Right forelimb (tissue), 1 donor: Measurements from ENCODE around the gene FAM107A.

Source experiments
- DNase-seq: peaks from one replicate; pipeline ENCODE4 v3.0.0-alpha.2; 2018

FAM107A gene

GRCh38 chr3:58577269-58577821 lies at the start of gene FAM107A:
TSS of gene FAM107A (minus strand) at chr3:58577391. CDS start at chr3:58569860, 7,531 bp downstream.
- DNase-seq = no peak

DNA sequence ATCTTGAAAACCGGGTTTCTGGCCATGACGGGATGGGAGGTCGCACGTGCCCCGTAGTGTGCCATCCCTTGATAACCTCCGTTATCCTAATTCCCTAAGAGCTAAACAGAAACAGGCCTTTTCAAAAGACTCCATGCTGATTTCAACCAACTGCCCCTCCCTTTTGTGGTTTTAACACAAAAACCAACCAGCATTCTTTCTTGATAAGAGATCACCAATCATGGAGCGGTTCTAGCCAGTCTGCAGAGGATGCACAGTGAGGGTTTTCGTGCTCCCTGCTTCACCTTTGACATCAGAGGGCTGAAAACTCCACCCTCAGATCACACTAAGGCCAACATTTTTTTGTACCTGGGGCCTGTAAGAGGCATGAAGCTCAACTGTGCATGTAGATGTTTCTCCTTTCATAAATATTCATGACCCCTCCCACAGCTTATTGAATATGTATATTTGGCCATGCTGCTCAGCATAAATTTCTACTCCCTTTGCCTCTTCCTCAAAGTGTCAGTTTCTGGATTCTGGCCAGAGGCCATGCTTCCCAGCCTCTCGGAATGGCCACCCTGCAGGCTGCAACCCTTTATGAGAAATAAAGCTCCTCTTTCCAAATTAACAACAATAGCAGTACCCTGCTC lies 48.1 kb upstream of the FAM107A start:
- DNase-seq = no peak

DNA sequence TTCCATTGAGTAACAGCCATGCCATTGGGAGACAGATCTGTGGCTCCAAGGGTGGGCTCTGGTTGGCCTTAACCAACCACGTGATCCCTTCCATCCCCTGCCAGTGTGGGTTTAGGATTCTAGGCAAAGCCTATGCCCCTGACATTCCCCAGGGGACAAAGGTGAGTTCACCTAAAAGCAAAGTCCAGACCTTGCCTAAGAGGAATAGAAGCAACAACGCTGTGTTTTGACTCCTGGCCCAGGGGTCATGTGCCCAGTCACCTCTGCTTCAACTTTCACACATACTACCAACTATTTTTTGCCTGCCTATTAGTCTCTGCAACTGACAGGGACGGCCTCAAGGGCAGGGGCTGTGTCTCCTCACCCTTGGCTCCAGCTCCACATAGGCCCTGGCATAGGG lies 47.4 kb upstream of the FAM107A start:
- DNase-seq = no peak

DNA sequence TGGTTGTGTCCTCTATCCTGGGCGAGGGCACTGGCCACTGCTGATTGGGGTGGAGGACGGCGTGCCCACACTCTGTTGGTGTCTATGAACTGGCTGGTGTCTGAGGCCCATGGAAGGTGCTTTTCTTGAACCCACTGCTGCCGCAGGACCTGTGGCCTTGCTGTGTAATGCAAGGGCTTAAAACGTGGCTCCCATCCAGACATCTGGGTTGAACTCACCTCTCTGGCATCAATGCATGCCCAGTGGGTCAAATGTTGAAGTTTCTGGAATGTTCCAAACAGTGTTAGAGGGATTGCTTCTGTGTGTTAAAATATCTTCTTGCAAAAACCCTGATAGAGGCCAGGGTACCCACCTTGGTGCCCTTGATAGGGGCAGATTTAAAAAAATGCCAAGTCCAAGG lies 46.8 kb upstream of the FAM107A start:
- DNase-seq = no peak

DNA sequence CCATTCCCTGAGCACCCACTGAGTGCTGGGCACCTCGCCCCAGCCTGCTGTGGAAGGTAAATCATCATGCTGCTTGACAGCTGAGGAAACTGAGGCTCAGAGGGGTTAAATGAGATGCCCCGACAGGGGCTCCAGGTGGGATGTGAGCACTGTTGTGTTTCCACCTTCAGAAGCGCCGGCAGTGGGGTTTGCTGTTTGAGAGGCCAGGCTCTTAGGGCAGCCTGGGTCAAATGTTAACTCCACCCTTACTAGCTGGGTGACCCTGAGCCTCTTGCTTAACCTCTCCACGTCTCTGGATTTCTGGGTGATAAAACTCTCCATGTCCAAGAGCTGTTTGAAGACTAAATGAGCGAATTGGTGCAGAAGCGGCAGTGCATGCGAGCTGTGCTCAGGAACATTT lies 46.3 kb upstream of the FAM107A start:
- DNase-seq = no peak

DNA sequence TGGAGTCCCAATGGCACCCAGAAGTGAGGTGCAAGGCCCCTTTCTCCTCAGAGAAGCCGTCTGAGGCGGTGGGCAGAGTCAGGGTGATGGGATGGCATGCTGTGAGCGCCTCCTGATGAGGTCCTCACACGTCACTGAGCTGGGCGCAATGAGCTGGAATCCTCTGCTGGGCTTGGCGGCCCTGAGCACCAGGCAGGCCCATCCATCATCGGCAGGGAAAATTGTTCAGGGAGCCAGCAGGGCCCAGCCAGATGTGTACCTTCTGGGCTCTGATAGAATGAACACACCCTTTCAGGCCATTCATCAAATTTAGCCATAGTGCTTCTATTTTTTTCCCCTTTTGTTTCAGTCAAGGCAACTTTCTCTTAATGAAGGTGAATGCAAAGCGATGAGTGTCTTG lies 45.7 kb upstream of the FAM107A start:
- no peak for DNase-seq

DNA sequence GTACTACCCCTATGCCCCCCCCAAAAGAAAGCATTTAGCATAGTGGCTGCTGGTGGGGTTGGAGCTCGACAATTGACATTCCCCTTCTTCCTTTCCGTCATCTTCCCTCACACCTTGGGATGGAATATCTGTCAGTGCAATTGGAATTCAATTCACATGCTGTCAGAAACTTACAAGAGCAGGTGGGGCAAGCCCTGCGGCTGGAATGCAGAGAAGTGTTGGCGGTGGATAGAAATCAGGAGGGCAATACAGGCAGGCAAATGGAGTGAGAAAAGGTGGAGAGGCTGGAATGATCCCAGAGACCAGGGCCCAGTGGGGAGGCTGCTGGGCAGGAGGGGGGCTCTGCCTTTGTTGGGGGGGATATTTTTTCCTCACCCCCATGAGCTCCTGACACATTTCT lies 45.2 kb upstream of the FAM107A start:
- no peak for DNase-seq

- no peak for DNase-seq
These were observed 44.1 kb upstream of the FAM107A start for GRCh38 chr3:58621086-58621830.

DNA sequence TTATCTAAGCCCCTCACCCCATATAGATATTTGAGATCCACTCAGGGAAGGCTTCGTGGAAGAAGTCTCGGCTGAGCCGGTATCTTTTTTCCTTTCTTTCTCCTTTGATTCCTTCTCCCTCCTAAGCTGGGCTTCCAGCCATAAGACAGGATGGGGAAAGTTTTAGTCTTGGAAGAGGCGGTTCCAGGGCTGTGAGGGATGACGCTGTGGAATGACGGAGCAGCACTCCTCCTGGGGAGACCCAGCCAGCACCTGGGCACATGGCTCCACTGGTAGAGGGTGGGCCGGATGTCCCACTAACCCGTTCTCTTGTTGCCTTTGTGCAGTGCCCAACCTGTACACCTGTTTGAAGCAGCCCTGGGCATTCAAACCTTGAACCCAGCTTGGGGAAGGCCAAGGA lies 43.2 kb upstream of the FAM107A start:
- no peak for DNase-seq

GRCh38 chr3:58617338-58617761 lies 40.2 kb upstream of the FAM107A start:
- DNase-seq = no peak

- DNase-seq = no peak
These were observed 36.3 kb upstream of the FAM107A start for GRCh38 chr3:58613236-58614132.

DNA sequence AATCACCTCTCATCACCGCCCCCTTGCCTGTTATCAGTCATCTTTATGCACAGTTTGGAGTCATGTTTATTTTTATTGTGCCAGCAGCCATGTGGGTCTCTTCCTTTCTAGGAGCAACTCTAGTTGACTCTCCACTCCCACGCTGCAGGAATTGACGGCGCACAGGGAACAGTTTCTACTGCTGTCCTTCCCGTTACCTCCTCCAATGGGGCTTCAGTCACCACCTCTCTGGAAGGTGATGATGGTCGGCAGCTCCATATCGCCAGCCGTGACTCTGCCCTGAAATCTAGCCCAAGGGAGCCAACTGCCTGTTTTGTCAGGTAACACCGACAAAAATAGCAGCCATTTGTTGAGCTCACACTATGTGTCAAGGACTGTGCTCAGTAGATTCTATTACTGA lies 35.6 kb upstream of the FAM107A start:
- DNase-seq = no peak

DNA sequence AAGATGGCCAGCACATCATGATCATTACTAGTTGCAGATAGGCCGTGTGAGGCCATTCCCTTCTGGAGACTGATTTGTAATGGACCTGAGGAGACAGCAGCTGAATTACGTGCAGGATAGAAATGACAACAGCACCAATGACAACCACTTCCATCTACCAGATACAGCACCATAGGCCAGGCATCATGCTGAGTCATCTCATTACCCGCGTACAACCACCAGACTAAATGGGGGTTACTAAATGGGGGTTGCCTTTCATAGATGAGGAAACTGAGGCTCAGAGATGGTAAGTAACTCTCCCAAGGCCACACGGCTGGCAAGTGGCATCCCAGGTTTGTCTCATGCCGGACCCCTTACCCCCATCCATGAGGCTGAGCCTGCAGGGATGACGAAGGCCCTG lies 32.8 kb upstream of the FAM107A start:
- no peak for DNase-seq

DNA sequence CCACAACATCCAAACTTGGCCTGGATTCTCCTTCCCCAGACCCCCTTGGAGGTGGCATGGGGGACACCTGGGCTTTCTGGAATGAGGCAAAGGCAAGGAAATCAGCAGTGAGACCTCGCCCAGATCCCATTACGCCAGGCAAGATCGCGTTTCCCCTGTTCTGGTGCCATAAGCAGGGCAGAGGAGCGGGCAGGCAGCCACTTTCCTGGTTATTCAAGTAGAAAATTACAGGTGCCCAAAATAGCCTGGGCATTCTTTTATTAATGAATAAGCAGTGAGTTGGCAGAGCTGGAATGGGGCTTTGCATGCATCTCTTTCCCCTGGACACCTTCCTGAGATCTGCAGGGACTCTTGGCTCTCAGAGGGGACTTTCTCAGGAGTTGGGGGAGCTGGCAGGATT lies 31.5 kb upstream of the FAM107A start:
- DNase-seq = no peak

- no peak for DNase-seq
These were observed 30.6 kb upstream of the FAM107A start for GRCh38 chr3:58607816-58608215.

DNA sequence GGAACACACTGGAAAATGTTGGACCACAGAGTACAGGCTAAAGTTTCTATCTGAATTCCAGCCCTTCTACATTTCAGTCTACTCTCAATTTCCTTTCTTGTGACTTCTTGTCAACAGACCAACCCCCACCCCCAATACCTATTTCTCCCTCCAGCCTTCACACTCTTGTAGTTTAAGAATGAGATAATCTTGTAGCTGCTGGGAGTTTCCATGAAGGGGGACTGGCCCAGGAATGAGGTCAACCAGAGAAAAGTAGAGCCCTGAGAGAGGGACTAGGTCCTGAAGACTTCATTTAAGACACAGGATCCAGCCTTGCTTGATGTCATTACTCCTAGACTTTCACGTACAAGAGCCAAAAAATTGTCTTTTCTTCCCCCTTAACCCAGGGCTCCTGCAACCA lies 29.5 kb upstream of the FAM107A start:
- no peak for DNase-seq

DNA sequence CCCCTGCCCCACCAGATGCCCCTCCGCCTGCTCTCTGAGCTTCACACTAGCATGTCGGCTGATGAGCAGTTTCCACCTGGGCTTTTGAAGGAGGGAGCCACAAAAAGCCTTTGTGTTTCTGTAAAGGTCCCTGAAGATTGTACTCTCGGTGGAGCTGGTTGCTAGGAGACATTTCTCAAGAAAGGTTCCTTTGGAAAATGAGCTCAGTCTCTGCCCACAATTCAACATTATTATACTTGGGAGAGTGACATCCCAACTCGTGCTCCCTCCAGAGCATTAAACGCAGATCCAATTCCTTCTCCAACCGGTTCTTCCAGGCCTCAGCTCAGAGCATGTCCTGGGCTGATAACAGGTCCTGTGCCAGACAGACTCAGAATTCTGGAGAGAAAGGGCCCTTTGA lies 26.8 kb upstream of the FAM107A start:
- no peak for DNase-seq

GRCh38 chr3:58603606-58604005 lies 26.4 kb upstream of the FAM107A start:
- DNase-seq = no peak

DNA sequence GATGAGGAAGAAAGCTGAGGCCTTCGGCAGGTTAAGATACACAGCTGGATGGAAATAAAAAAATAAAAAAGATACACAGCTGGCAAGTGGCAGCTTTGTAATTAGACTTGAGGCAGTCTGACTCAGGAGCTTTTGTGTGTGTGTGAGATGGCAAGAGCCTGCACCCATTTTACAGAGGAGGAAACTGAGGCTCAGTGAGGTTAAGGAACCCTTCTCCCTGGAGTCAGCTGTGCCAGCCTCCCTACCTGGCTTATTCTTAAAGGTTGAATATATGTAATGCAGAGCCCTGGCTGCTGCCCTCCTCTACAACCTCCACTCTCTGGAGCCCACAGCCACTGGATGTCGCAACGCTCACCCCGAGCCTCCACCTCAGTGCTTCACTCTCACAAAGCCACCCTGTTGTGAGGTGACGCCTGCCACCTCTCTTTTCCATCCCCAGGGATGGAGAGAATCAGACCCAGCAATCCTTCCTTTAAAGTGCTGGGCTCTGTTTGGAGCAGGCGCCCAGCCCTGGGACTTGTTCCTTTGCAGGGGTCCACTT lies 20.6 kb upstream of the FAM107A start:
- DNase-seq = no peak

GRCh38 chr3:58596834-58597518 lies 19.8 kb upstream of the FAM107A start:
- no peak for DNase-seq

GRCh38 chr3:58594117-58594516 lies 16.9 kb upstream of the FAM107A start:
- DNase-seq = no peak
